ACC112 (cell line): ENCODE data around the gene ACTL7A.
"Not testable (repeated sequence)": the region's sequence is repeated elsewhere in the genome, so short reads cannot be mapped to it uniquely, and the experiment has no call there.

ENCODE experiments used
- H2AFZ ChIP-seq: fragments of 200-600 bp; sonication (generic); one replicate; pipeline ENCODE4 v1.6.0; 2017; ENCODE audit warnings: antibody characterized with exemption, low read length; ENCODE audit not compliant: unreplicated experiment
- H3K27ac ChIP-seq: fragments of 200-600 bp; sonication (generic); 2 replicates; pipeline ENCODE4 v1.5.1; 2014; ENCODE audit warnings: low read depth, mild to moderate bottlenecking, antibody characterized with exemption, low read length, moderate library complexity
- H3K27me3 ChIP-seq: fragments of 200-600 bp; sonication (generic); 2 replicates; pipeline ENCODE4 v1.6.1; 2014; ENCODE audit warnings: mild to moderate bottlenecking, antibody characterized with exemption, low read length, moderate library complexity, mixed read lengths; ENCODE audit not compliant: insufficient read depth
- H3K36me3 ChIP-seq: fragments of 200-600 bp; sonication (generic); 2 replicates; pipeline ENCODE4 v1.6.1; 2016; ENCODE audit warnings: mild to moderate bottlenecking, antibody characterized with exemption, low read length, moderate library complexity, mixed read lengths; ENCODE audit not compliant: insufficient read depth
- H3K4me1 ChIP-seq: fragments of 200-600 bp; sonication (generic); one replicate; pipeline ENCODE4 v1.6.1; 2016; ENCODE audit warnings: low read length, mixed read lengths; ENCODE audit not compliant: insufficient read depth, unreplicated experiment, control insufficient read depth
- H3K4me3 ChIP-seq: fragments of 200-600 bp; sonication (generic); 2 replicates; pipeline ENCODE4 v1.5.1; 2014; ENCODE audit warnings: mild to moderate bottlenecking, low read depth, low read length
- H3K79me2 ChIP-seq: fragments of 200-600 bp; sonication (generic); one replicate; pipeline ENCODE4 v1.6.0; 2016; ENCODE audit warnings: low read length; ENCODE audit not compliant: control insufficient read depth, unreplicated experiment, insufficient read depth

ACTL7A gene

GRCh38 chr9:108848296-108848695 lies 13.8 kb upstream of the ACTL7A start:
- H3K27ac ChIP-seq, H3K36me3 ChIP-seq, H3K4me1 ChIP-seq: not testable (repeated sequence)

DNA sequence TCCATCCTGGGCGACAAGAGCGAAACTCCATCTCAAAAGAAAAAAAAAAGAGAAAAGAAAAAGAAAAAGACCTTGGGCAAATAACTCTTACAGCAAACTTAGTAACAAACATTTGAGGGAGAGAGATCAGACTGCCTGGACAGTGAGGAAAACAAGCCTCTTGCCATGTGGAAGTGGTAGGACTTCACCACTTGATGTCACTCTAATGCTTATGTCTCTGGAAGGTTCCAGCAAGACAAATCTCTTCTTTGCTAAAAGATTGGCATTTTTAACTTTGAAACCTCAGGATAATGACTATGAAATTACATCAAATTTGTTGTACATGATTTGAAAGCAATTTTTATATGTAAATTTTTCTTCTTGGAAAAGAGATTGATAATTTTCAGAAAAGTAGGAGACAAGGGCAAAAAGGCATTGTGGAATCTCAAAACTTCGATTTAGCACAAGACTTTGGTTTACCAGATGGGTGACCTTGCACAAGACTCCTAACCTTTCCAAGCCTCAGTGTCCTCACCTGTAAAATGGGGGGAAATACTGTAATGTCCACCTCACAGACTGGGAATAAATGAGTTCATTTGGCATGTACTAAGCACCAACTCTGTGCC lies 11.7 kb upstream of the ACTL7A start:
- Histone ChIP-seq H2AFZ (no peak overlapping the region), H3K4me1 (no peaks in the 10 kb centered on the region), H3K79me2 (no peaks in the 10 kb centered on the region), H3K36me3 (no peaks in the 10 kb centered on the region), H3K27me3 (no peaks in the 10 kb centered on the region), H3K4me3 (no peak overlapping the region), H3K27ac (no peak overlapping the region)

More at GRCh38 chr9:108848296-108848695, 13.8 kb upstream of the ACTL7A start:
- not testable (repeated sequence) for H3K4me3 ChIP-seq, H3K27me3 ChIP-seq, H3K79me2 ChIP-seq, H2AFZ ChIP-seq

- H2AFZ ChIP-seq = no peak overlapping the region
- no peaks in the 10 kb centered on the region for H3K79me2 ChIP-seq
- no peak overlapping the region for H3K4me3 ChIP-seq
These were observed 10.9 kb upstream of the ACTL7A start for GRCh38 chr9:108851138-108851537.

DNA sequence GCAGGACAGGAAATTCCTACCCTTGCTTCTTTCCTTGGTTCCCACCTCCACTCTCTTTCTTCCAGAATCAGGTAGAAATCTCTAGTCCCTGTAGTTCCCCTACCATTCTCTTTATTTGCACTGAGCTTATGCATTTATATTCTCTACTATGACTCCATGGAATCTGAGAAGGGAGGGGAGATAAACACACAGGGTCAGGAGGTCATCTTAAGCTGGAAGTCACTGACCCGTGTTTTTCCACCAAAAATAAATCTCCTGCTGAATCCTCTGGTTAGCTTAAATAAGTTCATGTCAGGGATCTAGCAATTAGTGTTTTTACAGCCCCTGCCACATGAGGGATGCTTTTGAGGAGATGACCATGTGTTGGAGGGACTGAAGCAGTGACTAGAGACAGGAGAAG lies 10.0 kb upstream of the ACTL7A start:
- Histone ChIP-seq H3K27ac (no peak overlapping the region), H3K27me3 (no peaks in the 10 kb centered on the region), H3K4me3 (no peak overlapping the region), H2AFZ (no peak overlapping the region), H3K4me1 (no peaks in the 10 kb centered on the region), H3K79me2 (no peaks in the 10 kb centered on the region), H3K36me3 (no peaks in the 10 kb centered on the region)

More at GRCh38 chr9:108851138-108851537, 10.9 kb upstream of the ACTL7A start:
- Histone ChIP-seq H3K36me3 (no peaks in the 10 kb centered on the region), H3K27ac (no peak overlapping the region), H3K4me1 (no peaks in the 10 kb centered on the region), H3K27me3 (no peaks in the 10 kb centered on the region)

DNA sequence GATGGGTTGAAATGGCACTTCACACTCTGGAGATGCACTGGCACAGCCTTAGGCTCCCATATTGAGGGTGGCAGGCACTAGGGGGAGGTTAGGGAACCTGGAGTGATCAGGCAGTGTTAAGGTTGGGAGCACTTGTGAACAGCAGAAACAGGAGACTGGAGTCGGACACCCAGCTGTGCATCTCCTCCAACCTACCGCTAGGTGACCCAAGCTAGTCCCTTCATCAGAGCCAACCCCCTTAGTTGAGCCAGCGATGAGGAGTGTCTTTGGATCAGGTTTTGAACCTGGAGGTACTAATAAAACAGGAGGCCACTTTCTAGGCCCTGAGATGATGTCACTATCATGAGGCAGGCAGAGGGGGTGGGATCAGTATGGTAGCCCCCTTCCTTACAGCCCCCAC lies 8.0 kb upstream of the ACTL7A start:
- H3K27ac ChIP-seq = no peak overlapping the region
- H3K79me2 ChIP-seq = no peaks in the 10 kb centered on the region
- no peaks in the 10 kb centered on the region for H3K27me3 ChIP-seq
- no peak overlapping the region for H2AFZ ChIP-seq
- H3K36me3 ChIP-seq = no peaks in the 10 kb centered on the region
- H3K4me1 ChIP-seq = no peaks in the 10 kb centered on the region
- H3K4me3 ChIP-seq = no peak overlapping the region

- Histone ChIP-seq H3K4me1 (no peaks in the 10 kb centered on the region), H3K27ac (no peak overlapping the region), H3K4me3 (no peak overlapping the region), H3K27me3 (no peaks in the 10 kb centered on the region), H2AFZ (no peak overlapping the region), H3K79me2 (no peaks in the 10 kb centered on the region), H3K36me3 (no peaks in the 10 kb centered on the region)
These were observed 7.2 kb upstream of the ACTL7A start for GRCh38 chr9:108854641-108855528.

- Histone ChIP-seq H3K27ac (no peak overlapping the region), H3K79me2 (no peaks in the 10 kb centered on the region), H3K4me3 (no peak overlapping the region), H2AFZ (no peak overlapping the region), H3K27me3 (no peaks in the 10 kb centered on the region), H3K36me3 (no peaks in the 10 kb centered on the region), H3K4me1 (no peaks in the 10 kb centered on the region)
These were observed 6.6 kb upstream of the ACTL7A start for GRCh38 chr9:108855529-108855886.

DNA sequence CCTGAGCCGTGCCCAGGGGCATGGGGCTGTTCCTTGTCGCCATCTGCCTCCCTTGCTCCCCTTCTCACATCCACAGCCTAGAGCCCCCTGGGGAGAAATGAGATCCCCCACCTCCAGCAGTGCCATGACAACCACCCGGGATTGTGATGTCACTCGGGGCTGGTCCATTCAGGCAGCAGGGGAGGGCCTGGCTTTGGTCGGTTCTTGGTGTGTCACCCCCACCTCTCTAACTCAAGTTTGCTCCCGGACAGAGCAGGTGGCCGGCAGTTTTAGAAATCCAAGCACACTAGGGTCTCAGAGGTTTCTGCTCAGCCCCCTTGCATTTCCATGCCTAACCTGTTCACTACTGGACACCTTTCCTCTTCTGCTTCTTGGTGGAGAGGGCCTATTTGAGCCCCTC lies 6.2 kb upstream of the ACTL7A start, which contains the start of gene ACTL7B:
TSS of gene ACTL7B (minus strand) at position 99 of the 400 bp plus-strand sequence. CDS start at position 43, 56 bp downstream.
- no peaks in the 10 kb centered on the region for H3K4me1 ChIP-seq
- H3K27ac ChIP-seq = no peak within 1 kb of the TSS
- H3K36me3 ChIP-seq = no peaks in the 10 kb centered on the region
- H3K27me3 ChIP-seq = no peaks in the 10 kb centered on the region
- H2AFZ ChIP-seq = no peak within 1 kb of the TSS
- no peaks in the 10 kb centered on the region for H3K79me2 ChIP-seq
- no peak within 1 kb of the TSS for H3K4me3 ChIP-seq

DNA sequence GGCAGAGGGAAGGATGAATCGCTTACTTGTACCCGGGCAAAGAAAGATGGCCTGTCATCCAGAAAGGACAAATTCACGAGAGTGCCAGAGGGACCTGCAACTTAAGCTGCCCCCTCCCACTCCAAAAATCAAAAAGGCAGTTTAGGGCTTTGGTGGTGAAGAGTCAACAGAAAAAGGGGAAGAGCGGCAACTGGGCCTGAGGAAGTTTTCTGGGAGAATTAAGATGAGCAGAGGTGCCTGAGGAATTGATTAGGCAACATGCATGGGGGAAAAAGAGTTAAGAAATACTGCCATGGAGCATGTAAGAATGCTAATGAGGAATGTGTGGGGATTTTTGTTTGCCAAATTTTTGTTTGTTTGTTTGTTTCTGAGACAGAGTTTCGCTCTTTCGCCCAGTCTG lies 4.5 kb upstream of the ACTL7A start:
- Histone ChIP-seq H2AFZ (no peak overlapping the region), H3K79me2 (no peaks in the 10 kb centered on the region), H3K27me3 (no peaks in the 10 kb centered on the region), H3K4me1 (no peaks in the 10 kb centered on the region), H3K4me3 (no peak overlapping the region), H3K27ac (no peak overlapping the region), H3K36me3 (no peaks in the 10 kb centered on the region)

DNA sequence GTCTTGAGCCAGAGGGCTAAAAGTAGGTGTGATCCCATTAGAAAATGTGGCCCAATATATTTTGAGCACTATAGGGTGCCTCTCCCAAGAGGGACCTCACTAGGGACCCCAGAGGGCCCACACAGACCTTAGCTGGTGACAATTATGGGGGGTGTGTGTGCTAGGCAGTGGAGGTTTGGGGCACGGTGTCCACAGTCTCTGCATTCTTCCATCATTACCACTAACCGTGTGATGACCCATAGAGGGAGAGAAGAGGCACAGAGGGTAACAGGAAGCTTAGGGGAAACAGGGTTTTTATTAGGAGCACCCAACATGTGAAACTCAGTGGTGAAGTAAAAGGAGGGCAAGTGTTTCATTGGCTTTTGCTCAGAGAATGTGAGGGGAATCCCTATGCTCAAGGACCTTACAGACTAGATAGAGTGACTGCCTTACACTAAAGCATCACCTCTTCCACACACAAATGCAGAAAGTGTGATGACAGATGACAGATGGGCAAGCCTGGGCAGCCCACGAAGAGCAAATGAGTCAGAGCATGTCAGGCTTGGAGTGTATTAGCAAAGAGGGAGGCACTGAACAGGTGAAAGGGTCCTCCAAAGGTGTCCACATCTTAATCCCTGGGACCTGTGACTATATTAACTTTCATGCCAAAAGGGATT lies 2.5 kb upstream of the ACTL7A start:
- Histone ChIP-seq H3K27me3 (no peaks in the 10 kb centered on the region), H3K36me3 (no peaks in the 10 kb centered on the region), H2AFZ (no peak overlapping the region), H3K27ac (no peak overlapping the region), H3K4me3 (no peak overlapping the region), H3K4me1 (peaks cover under 1% of the 10 kb centered on the region), H3K79me2 (no peaks in the 10 kb centered on the region)
